Loucy (cell line): ENCODE results near the gene PKP3.

Source experiments
- H2AFZ ChIP-seq: fragments of 200-600 bp; sonication (generic); 2 replicates; pipeline ENCODE4 v1.6.0; 2016; ENCODE audit warnings: antibody characterized with exemption, mild to moderate bottlenecking, low read length, moderate library complexity
- H3F3A ChIP-seq: fragments of 200-600 bp; 2 replicates; pipeline ENCODE4 v1.6.0; 2016; ENCODE audit warnings: antibody characterized with exemption, low read depth, mild to moderate bottlenecking
- H3K27me3 ChIP-seq: fragments of 200-600 bp; sonication (generic); 2 replicates; pipeline ENCODE4 v1.6.1; 2014; ENCODE audit warnings: low read length, mild to moderate bottlenecking; ENCODE audit not compliant: insufficient read depth, poor library complexity, severe bottlenecking
- H3K36me3 ChIP-seq: fragments of 200-600 bp; sonication (generic); 2 replicates; pipeline ENCODE4 v1.6.1; 2016; ENCODE audit warnings: low read length; ENCODE audit not compliant: insufficient read depth
- H3K4me1 ChIP-seq: fragments of 200-600 bp; sonication (generic); 2 replicates; pipeline ENCODE4 v1.5.1; 2014; ENCODE audit warnings: low read length, mild to moderate bottlenecking; ENCODE audit not compliant: insufficient read depth, poor library complexity, severe bottlenecking
- H3K4me2 ChIP-seq: fragments of 200-600 bp; sonication (generic); 2 replicates; pipeline ENCODE4 v1.6.0; 2014; ENCODE audit warnings: antibody characterized with exemption, low read length, low read depth, mild to moderate bottlenecking; ENCODE audit not compliant: poor library complexity, severe bottlenecking
- H3K4me3 ChIP-seq: fragments of 200-600 bp; sonication (generic); 2 replicates; pipeline ENCODE4 v1.5.1; 2014; ENCODE audit warnings: low read length, mild to moderate bottlenecking, mixed read lengths; ENCODE audit not compliant: poor library complexity, severe bottlenecking
- H3K79me2 ChIP-seq: fragments of 200-600 bp; sonication (generic); 2 replicates; pipeline ENCODE4 v1.6.1; 2014; ENCODE audit warnings: low read length; ENCODE audit not compliant: insufficient read depth
- H3K9ac ChIP-seq: fragments of 200-600 bp; sonication (generic); 2 replicates; pipeline ENCODE4 v1.6.0; 2014; ENCODE audit warnings: mild to moderate bottlenecking, low read depth, low read length, moderate library complexity; ENCODE audit not compliant: poor library complexity, severe bottlenecking
- H3K9me2 ChIP-seq: fragments of 200-600 bp; sonication (generic); replicated peaks from 2 replicates; pipeline ENCODE4 v1.6.1; 2016; ENCODE audit warnings: low read depth, low read length, mixed read lengths
- H3K9me3 ChIP-seq: fragments of 200-600 bp; sonication (generic); 2 replicates; pipeline ENCODE4 v1.6.1; 2014; ENCODE audit warnings: mild to moderate bottlenecking, antibody characterized with exemption, low read length, low read depth; ENCODE audit not compliant: insufficient read depth
- H4K20me1 ChIP-seq: fragments of 200-600 bp; sonication (generic); 2 replicates; pipeline ENCODE4 v1.6.0; 2014; ENCODE audit warnings: antibody characterized with exemption, low read length, mild to moderate bottlenecking; ENCODE audit not compliant: insufficient read depth, poor library complexity, severe bottlenecking
- EZH2phosphoT487 ChIP-seq: fragments of 200-600 bp; IDR thresholded peaks from 2 replicates; pipeline ENCODE4 v1.6.1; 2018; ENCODE audit warnings: antibody characterized with exemption, mild to moderate bottlenecking, moderate library complexity, borderline replicate concordance
- TF ChIP-seq, protein P1 (sequence below): fragments of 200-600 bp; sonication (generic); conservative IDR thresholded peaks from 2 replicates; pipeline ENCODE4 v1.5.1; 2014; ENCODE audit warnings: mild to moderate bottlenecking, antibody characterized with exemption, low read length

The PKP3 gene

DNA sequence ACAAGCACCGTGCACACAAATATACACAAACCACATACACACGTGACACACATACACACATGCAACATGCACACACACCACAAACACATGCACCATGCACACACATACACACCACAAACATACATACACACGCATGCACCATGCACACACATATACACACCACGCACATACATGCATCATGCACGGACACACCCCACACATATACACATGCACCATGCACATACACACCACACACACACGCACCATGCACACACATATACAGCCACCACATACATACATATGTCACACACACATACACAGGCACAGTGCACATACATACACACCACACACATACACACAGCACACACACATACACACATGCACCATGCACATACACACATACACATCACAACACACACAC, 37.4 kb upstream of the PKP3 start:
- no peaks in the 10 kb centered on the region for H3K36me3 ChIP-seq
- no peaks in the 10 kb centered on the region for H3K9me2 ChIP-seq
- no peaks in the 10 kb centered on the region; the same call in 1 of the 2 replicates for H3K9me3 ChIP-seq
- no peaks in the 10 kb centered on the region for H4K20me1 ChIP-seq
- H3F3A ChIP-seq = peaks cover 17% of the 10 kb centered on the region; the same call in 1 of the 2 replicates
- no peak overlapping the region for H3K4me2 ChIP-seq
- peaks cover 12% of the 10 kb centered on the region; the same call in 1 of the 2 replicates for H3K79me2 ChIP-seq
- no peak overlapping the region for H3K4me3 ChIP-seq
- TF ChIP-seq, protein P1, sequence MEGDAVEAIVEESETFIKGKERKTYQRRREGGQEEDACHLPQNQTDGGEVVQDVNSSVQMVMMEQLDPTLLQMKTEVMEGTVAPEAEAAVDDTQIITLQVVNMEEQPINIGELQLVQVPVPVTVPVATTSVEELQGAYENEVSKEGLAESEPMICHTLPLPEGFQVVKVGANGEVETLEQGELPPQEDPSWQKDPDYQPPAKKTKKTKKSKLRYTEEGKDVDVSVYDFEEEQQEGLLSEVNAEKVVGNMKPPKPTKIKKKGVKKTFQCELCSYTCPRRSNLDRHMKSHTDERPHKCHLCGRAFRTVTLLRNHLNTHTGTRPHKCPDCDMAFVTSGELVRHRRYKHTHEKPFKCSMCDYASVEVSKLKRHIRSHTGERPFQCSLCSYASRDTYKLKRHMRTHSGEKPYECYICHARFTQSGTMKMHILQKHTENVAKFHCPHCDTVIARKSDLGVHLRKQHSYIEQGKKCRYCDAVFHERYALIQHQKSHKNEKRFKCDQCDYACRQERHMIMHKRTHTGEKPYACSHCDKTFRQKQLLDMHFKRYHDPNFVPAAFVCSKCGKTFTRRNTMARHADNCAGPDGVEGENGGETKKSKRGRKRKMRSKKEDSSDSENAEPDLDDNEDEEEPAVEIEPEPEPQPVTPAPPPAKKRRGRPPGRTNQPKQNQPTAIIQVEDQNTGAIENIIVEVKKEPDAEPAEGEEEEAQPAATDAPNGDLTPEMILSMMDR = no peak
- TF ChIP-seq EZH2phosphoT487 = no peak
- no peak overlapping the region for H2AFZ ChIP-seq
- H3K9ac ChIP-seq = no peak overlapping the region
- H3K27me3 ChIP-seq = no peaks in the 10 kb centered on the region
- H3K4me1 ChIP-seq = peaks cover 38% of the 10 kb centered on the region

DNA sequence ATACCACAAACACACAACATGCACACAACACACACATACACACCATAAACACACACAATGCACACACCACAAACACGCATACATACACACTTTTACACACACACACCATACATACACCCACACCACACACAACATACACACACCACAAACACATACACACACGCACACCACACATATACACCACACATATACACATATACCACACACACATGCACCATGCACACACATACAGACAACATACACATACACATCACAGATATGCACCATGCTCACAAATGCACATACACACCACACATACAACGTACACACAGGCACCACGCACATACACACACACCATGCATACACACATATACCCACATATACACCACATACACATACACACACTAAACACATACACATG, 36.4 kb upstream of the PKP3 start:
- Histone ChIP-seq H4K20me1 (no peaks in the 10 kb centered on the region), H2AFZ (no peak overlapping the region), H3K27me3 (no peaks in the 10 kb centered on the region), H3K4me2 (no peak overlapping the region), H3K4me1 (peaks cover 30% of the 10 kb centered on the region), H3K36me3 (no peaks in the 10 kb centered on the region), H3K9me2 (no peaks in the 10 kb centered on the region), H3K4me3 (no peak overlapping the region), H3K9me3 (no peaks in the 10 kb centered on the region; the same call in 1 of the 2 replicates), H3K79me2 (peaks cover 6% of the 10 kb centered on the region; the same call in 1 of the 2 replicates), H3F3A (peaks cover 15% of the 10 kb centered on the region; the same call in 1 of the 2 replicates), H3K9ac (no peak overlapping the region)
- TF ChIP-seq EZH2phosphoT487 = no peak
- TF ChIP-seq, protein P1 = no peak

GRCh38 chr11:358129-358800, 35.7 kb upstream of the PKP3 start:
- Histone ChIP-seq H2AFZ (no peak overlapping the region), H3K4me3 (no peak overlapping the region), H3K27me3 (no peaks in the 10 kb centered on the region), H3F3A (peaks cover 10% of the 10 kb centered on the region; the same call in 1 of the 2 replicates), H3K4me2 (no peak overlapping the region), H3K9me3 (no peaks in the 10 kb centered on the region; the same call in 1 of the 2 replicates), H3K9ac (no peak overlapping the region), H3K9me2 (no peaks in the 10 kb centered on the region), H3K79me2 (peaks cover 5% of the 10 kb centered on the region; the same call in 1 of the 2 replicates), H3K4me1 (peaks cover 23% of the 10 kb centered on the region), H3K36me3 (no peaks in the 10 kb centered on the region), H4K20me1 (no peaks in the 10 kb centered on the region)
- TF ChIP-seq EZH2phosphoT487 = no peak
- TF ChIP-seq, protein P1 = no peak
